Activated T-helper 1 cell treated with anti-CD3 and anti-CD28 coated beads, Interleukin-12 subunit alpha, Interleukin-12 subunit beta, Interleukin-2, Interleukin-4 antibody, amounts not matched to agents 30 ng/mL and 10 ng/mL and 1 ng/mL, durations not matched to agents 14 hours and 24 hours and 36 hours (primary cell): ENCODE data around the gene QRFP. TPM values are rescaled to one million over a fixed set of nuclear protein-coding genes. Genes with fewer than 3 reads are reported as not detected.
"Not testable (repeated sequence)": the region's sequence is repeated elsewhere in the genome, so short reads cannot be mapped to it uniquely, and the experiment has no call there.

Source experiments
- DNase-seq: peaks from one replicate; pipeline ENCODE4 v3.0.0; 2021; ENCODE audit warnings: low spot score
- H3K27ac Mint-ChIP-seq: one replicate; pipeline ENCODE4 v1.8.0; 2021; ENCODE audit warnings: mild to moderate bottlenecking, mixed read lengths
- H3K27me3 Mint-ChIP-seq: one replicate; pipeline ENCODE4 v1.8.0; 2022; ENCODE audit warnings: mild to moderate bottlenecking, moderate library complexity, mixed read lengths; ENCODE audit not compliant: insufficient read depth
- H3K36me3 Mint-ChIP-seq: one replicate; pipeline ENCODE4 v1.8.0; 2021; ENCODE audit warnings: low read depth, mixed read lengths
- H3K4me1 Mint-ChIP-seq: one replicate; pipeline ENCODE4 v1.8.0; 2021; ENCODE audit warnings: low read depth, mixed read lengths
- H3K4me3 Mint-ChIP-seq: one replicate; pipeline ENCODE4 v1.8.0; 2021; ENCODE audit warnings: mild to moderate bottlenecking, moderate library complexity, mixed read lengths
- H3K9me3 Mint-ChIP-seq: one replicate; pipeline ENCODE4 v1.8.0; 2021; ENCODE audit warnings: mixed read lengths
- intact Hi-C: fragments of 100-400 bp; cut with micrococcal nuclease; formaldehyde crosslinking; loops from one replicate; pipeline ENCODE4 v1.15.1; 2024
- total RNA-seq: library from RNA; stranded (reverse); gene quantifications from 2 replicates; pipeline ENCODE4 v1.2.3, GENCODE V29; 2022

QRFP gene
- total RNA-seq, 1 donor from 2014 or later, result not detected

- H3K4me3 Mint-ChIP-seq, H3K27me3 Mint-ChIP-seq, H3K36me3 Mint-ChIP-seq, H3K4me1 Mint-ChIP-seq, DNase-seq, H3K27ac Mint-ChIP-seq, H3K9me3 Mint-ChIP-seq, intact Hi-C loops: not testable (repeated sequence)
Measured at GRCh38 chr9:130910041-130910440, 13.4 kb upstream of the QRFP start.

GRCh38 chr9:130908878-130909355 is 12.3 kb upstream of the QRFP start:
- H3K27me3 Mint-ChIP-seq, result peaks cover 3% of the 10 kb centered on the region
- no peaks in the 10 kb centered on the region for H3K36me3 Mint-ChIP-seq

GRCh38 chr9:130908146-130908877 is 11.7 kb upstream of the QRFP start:
- intact Hi-C loops, result no loop called here
- H3K27ac Mint-ChIP-seq, result no peak overlapping the region
- no peak for DNase-seq
- H3K9me3 Mint-ChIP-seq, result no peaks in the 10 kb centered on the region
- H3K4me1 Mint-ChIP-seq, result no peaks in the 10 kb centered on the region
- H3K36me3 Mint-ChIP-seq, result no peaks in the 10 kb centered on the region
- no peak overlapping the region for H3K4me3 Mint-ChIP-seq
- H3K27me3 Mint-ChIP-seq, result peaks cover 3% of the 10 kb centered on the region

More at GRCh38 chr9:130908878-130909355, 12.3 kb upstream of the QRFP start:
- Mint-ChIP-seq H3K4me3 (no peak overlapping the region), H3K9me3 (no peaks in the 10 kb centered on the region), H3K4me1 (no peaks in the 10 kb centered on the region), H3K27ac (no peak overlapping the region)
- intact Hi-C loops, result no loop called here
- DNase-seq, result no peak

GRCh38 chr9:130906735-130907416 is 10.3 kb upstream of the QRFP start:
- no peak for DNase-seq
- intact Hi-C loops, result no loop called here
- no peaks in the 10 kb centered on the region for H3K36me3 Mint-ChIP-seq
- H3K27ac Mint-ChIP-seq, result no peak overlapping the region
- H3K4me1 Mint-ChIP-seq, result no peaks in the 10 kb centered on the region
- peaks cover 3% of the 10 kb centered on the region for H3K27me3 Mint-ChIP-seq
- H3K9me3 Mint-ChIP-seq, result no peaks in the 10 kb centered on the region
- H3K4me3 Mint-ChIP-seq, result no peak overlapping the region

- intact Hi-C loops, result no loop called here
- Mint-ChIP-seq H3K9me3 (no peaks in the 10 kb centered on the region), H3K4me3 (no peak overlapping the region), H3K4me1 (no peaks in the 10 kb centered on the region), H3K36me3 (no peaks in the 10 kb centered on the region), H3K27me3 (peaks cover 3% of the 10 kb centered on the region), H3K27ac (no peak overlapping the region)
- DNase-seq, result no peak
Measured at GRCh38 chr9:130905902-130906734, 9.5 kb upstream of the QRFP start.

GRCh38 chr9:130905125-130905901 is 8.7 kb upstream of the QRFP start:
- intact Hi-C loops, result no loop called here
- Mint-ChIP-seq H3K27ac (no peak overlapping the region), H3K36me3 (no peaks in the 10 kb centered on the region), H3K4me1 (no peaks in the 10 kb centered on the region), H3K4me3 (no peak overlapping the region), H3K9me3 (no peaks in the 10 kb centered on the region), H3K27me3 (peaks cover 3% of the 10 kb centered on the region)
- no peak for DNase-seq

GRCh38 chr9:130904070-130905044 is 7.7 kb upstream of the QRFP start:
- no peaks in the 10 kb centered on the region for H3K9me3 Mint-ChIP-seq
- intact Hi-C loops, result no loop called here
- DNase-seq, result no peak
- no peaks in the 10 kb centered on the region for H3K36me3 Mint-ChIP-seq
- H3K4me1 Mint-ChIP-seq, result no peaks in the 10 kb centered on the region
- H3K27ac Mint-ChIP-seq, result no peak overlapping the region
- H3K4me3 Mint-ChIP-seq, result no peak overlapping the region
- H3K27me3 Mint-ChIP-seq, result peaks cover 3% of the 10 kb centered on the region

GRCh38 chr9:130903194-130904069 is 6.8 kb upstream of the QRFP start:
- H3K9me3 Mint-ChIP-seq, result no peaks in the 10 kb centered on the region
- H3K27ac Mint-ChIP-seq, result no peak overlapping the region
- no peak overlapping the region for H3K4me3 Mint-ChIP-seq
- intact Hi-C loops, result no loop called here
- H3K27me3 Mint-ChIP-seq, result peaks cover 3% of the 10 kb centered on the region
- DNase-seq, result no peak
- no peaks in the 10 kb centered on the region for H3K36me3 Mint-ChIP-seq
- no peaks in the 10 kb centered on the region for H3K4me1 Mint-ChIP-seq

GRCh38 chr9:130902204-130903185 is 5.9 kb upstream of the QRFP start:
- Mint-ChIP-seq H3K4me1 (no peaks in the 10 kb centered on the region), H3K36me3 (no peaks in the 10 kb centered on the region), H3K9me3 (no peaks in the 10 kb centered on the region), H3K27ac (no peak overlapping the region), H3K4me3 (no peak overlapping the region), H3K27me3 (no peaks in the 10 kb centered on the region)
- DNase-seq, result no peak
- intact Hi-C loops, result no loop called here

GRCh38 chr9:130901498-130902203 is 5.0 kb upstream of the QRFP start:
- DNase-seq, result no peak
- no peak overlapping the region for H3K27ac Mint-ChIP-seq
- H3K9me3 Mint-ChIP-seq, result no peaks in the 10 kb centered on the region
- intact Hi-C loops, result no loop called here
- H3K4me3 Mint-ChIP-seq, result no peak overlapping the region
- no peaks in the 10 kb centered on the region for H3K4me1 Mint-ChIP-seq
- no peaks in the 10 kb centered on the region for H3K36me3 Mint-ChIP-seq
- H3K27me3 Mint-ChIP-seq, result no peaks in the 10 kb centered on the region
